ENCODE results near the gene CPE.

Gene CPE

DNA sequence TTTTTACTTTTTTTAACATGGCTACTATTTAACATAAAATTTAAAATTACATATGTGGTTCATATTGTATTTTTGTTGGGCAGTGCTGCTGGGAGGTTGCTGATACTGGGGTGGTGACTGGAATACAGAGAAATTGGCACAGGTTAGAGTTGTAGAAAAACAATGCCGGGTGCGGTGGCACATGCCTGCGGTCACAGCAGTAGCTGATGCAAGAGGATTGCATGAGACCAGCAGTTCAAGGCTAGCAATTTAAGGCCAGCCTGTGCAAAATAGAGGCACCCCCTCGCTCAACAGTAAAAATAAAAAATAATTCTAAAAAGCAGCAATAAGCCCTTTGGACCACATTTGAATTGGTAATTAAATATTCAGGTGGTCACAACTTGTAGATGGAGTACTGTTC, 11.8 kb upstream of the CPE start:
- DNase-seq: no peak

DNA sequence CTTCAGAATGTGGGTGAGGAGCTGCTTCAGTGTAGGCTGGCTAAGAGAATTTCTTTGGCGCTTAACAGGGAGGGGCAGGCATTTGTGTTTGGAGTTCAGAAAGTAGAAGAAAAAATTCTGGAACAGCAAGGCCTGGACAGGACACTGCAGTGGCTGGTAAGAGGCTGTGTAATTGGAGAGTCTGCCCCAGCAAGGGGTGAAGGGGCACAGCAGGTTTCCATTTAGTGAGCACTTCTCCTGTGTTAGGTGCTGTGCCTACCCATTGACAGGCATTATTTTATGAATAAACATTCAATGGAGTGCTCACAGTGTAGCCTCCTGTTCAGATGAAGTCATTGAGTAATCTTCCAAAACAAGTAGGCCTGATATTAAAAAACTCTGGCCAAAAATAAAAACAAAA, 10.7 kb upstream of the CPE start:
- DNase-seq: no peak

DNA sequence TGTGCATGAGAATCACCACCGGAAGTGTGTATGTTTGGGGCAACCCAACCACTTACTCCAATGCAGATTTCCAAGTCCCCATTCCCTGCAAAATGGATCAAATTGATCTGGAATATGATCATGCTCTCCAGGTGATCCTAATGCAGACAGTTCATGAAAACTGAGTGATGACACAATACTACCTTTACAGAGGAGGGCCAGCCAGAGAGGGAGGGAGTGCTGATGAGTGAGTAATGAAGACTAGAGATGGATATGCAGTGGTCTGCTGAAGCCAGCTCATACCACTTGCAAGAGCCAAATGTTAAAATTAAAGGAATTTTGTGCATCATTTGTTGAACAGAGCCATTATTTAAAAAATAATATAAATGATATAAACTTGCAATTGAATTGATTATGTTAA, 10.2 kb upstream of the CPE start:
- DNase-seq: no peak

DNA sequence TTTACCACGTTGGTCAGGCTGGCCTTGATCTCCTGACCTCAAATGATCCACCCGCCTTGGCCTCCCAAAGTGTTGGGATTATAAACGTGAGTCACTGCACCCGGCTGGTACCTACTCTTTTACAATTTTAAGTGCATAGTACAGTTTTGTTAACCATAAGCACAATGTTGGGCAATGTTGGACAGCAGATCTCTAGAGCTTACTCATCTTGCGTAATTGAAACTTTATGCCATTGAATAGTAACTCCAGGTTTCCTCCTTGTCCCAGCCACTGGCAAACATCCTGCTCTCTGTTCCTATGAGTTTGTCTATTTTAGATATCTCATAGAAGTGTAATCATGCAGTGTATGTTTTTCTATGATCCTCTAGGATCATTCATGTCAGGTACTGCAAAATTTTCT, 9.3 kb upstream of the CPE start:
- no peak for DNase-seq

DNA sequence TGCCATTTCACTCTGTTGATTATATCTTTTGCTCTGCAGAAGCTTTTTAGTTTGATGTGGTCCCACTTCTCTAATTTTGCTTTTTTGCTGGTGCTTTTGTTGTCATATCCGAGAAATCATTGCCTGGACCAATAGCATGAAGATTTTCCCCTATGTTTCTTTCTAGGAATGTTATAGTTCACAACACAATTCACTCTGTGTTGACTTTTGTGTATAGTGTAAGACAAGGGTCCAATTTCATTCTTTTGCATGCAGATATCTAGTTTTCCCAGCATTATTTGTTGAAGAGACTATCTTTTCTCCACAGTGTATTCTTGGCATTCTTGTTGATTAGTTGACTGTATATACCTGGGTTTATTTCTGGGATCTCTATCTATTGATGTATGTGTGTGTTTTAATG, 8.3 kb upstream of the CPE start:
- DNase-seq: no peak

DNA sequence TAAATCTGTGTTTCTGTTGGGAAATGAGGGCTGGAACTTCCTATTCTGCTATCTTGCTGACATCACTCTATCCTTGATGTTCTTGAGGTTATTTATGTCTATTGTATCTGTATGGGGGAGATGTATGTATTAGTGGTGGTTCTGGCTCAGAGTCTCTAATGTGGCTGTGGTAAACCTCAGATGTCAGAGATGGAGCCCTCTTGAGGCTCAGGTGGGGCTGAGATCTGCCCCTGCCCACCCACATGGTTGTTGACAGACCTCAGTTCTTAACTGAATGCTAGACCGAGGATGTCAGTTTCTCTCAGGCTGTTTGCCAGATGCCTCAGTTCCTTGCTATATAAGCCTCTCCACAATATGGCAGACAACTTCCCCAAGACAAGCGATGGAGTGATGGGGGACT, 3.3 kb upstream of the CPE start:
- no peak for DNase-seq

DNA sequence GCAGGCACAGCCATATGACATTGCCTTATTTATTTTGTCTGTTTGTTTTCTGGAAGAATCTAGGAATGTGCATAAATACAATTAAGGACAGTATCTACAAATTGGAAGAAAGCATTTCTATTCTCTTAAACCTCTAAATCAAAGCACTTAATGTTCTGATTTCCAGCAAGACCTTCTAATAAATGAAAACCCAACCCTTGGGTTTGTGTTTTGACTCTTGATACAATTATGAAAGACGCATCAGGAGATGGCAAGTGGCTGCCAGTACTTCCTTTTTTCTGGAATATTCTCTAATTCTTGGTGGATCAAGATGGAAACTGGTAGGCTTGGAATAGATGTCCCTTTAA, 437 bp upstream of the CPE start:
- no peak for DNase-seq

DNA sequence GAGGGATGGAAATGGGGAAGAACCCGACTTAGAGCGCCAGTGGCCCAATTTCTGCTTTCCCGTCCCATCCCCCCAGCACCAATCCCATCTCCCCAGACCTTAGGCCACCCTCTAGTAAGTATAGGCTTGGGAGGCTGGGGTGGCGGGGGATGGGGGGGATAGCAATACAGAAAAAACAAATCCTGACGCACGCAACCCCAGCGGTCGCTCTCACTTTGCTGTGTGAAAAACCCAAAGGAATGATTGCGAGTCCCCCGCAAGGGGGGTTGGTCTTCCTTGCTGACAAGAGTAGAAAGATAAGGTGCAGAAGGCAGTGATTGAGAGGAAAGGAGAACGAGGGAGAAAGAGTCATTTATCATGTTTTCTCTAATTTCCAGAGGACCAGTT, 863 bp downstream of the CPE start:
- DNase-seq: no peak

DNA sequence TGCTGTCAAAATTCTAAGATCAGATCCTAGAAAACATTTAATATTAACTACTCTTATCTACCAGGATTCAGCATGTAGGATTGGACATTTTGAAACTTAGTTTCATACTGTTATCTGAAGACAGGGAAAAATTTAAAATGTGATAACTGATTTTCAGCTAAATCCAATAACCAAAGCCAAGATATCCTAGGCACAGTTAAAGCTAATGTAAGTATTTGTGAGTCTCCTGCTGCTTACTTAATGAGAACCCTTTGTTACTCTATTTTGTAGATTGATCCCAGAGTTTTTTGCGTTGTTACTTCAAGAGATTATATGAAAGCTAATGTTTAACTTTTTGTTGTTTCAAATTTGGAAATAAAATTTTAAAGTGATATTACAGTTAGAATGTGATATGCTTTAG, 2.0 kb downstream of the CPE start:
- no peak for DNase-seq

DNA sequence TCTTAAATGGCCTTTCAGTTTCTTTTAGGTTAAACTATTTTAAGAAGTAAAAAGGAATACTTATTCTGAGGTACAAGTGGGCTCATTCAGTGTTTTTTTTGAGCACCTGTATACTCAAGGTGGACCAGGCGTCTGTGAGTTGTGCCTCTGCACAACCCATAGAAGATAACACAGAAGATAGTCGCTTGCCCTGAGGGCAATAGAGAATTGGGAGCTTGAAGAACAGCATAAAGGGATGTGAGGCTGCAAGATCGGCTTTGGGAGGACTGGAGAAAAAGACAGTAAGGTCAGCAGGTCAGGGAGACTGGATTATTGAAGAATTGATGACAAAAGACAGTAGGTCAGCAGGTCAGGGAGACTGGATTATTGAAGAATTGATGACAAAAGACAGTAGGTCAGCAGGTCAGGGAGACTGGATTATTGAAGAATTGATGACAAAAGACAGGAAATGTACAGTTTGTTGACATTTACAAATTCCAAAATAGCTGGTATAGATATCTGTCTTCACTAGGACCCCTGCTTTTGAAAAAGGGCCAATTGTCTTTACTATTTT, 3.1 kb downstream of the CPE start:
- DNase-seq: no peak

DNA sequence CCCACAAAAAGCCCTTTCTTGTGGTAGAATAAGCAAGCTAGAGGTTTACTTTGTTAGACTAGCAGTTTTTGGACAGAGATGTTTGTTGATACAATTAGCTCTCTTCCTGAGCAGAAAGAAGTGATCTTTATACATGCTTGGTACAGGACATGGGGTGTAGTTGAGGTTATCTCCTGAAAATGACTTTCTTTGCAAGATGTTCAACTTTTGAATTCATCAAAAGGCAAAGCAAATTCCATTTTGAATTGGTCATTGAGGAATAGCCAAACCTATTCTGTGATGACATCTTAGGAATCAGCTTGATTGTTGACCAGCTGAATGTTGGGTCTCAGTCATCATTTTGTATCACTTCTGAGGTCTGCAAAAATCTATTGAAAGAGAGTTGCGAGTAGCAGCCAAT, 3.8 kb downstream of the CPE start:
- no peak for DNase-seq

DNA sequence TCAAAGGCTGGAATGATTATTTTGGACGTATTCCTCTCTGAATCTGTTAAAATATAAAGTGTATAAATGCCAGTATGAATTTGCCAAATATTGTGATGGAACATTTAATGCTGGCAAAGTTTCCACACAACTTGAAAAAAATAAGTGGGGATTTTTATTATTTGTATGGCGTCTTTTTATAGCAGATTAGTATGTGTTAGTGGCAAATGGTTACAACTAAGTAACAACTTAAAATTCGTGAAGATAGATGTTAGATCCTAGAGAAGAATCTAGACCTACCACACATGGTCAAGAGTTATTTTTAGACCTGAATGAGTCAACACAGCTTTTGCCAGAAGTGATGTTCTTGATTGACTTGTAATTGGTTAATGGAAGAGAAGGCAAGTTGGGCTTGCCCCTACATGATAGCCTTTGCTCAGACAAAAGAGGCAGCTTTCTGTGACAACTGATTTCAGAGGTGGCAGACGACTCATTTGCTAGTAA, 4.8 kb downstream of the CPE start:
- peak; percentile 88 for DNase-seq

DNA sequence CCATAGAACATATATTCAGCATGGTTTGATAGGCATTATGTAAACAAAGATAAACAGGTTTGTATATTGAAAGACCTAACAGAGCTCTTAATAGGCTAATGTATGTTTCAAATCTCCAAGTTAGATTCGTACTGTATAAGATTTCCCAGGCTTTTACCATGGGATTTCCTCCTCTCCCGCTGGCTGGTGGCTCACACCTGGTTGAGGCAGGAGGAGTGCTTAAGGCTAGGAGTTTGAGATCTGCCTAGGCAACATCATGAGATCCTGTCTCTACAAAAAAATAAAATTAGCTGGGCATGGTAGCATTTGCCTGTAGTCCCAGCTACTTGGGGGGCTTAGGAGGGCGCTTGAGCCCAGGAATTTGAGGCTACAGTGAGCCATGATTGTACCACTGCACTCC, 5.4 kb downstream of the CPE start:
- no peak for DNase-seq

DNA sequence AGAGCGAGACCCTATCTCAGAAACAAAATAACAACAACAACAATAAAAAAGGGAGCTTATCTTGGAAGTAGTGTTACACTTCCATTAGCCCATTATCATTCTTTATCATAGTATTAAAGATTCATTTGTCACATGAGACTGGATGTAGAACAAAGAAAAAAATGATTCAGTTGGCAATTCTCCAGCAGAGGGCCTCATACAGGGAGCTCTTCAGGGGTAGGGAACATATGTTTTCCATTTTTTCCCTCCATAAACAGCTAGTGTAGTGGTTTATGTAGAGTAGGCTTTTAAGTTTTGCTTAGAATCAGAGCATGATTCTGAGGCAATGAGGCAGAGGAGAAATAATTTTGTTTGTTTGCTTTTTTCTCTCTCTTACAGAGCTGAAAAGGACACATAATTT, 5.8 kb downstream of the CPE start:
- no peak for DNase-seq

DNA sequence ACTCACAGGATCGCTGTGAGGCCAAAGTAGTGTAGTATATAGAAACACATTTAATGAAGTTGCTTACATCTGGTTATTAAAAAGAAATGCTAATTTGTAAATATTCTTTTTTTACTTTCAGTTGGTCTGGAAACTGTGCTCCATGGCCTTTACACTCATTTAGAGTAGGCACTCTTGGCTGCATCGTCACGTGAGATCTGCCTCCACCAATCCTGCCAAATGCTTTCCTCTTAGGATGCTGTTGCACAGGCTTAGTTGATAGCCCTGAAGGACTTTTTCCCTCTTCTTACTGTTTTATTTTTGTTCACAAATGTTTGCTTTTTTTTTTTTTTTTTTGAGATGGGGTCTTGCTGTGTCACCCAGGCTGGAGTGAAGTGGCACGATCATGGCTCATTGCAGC, 6.3 kb downstream of the CPE start:
- no peak for DNase-seq

DNA sequence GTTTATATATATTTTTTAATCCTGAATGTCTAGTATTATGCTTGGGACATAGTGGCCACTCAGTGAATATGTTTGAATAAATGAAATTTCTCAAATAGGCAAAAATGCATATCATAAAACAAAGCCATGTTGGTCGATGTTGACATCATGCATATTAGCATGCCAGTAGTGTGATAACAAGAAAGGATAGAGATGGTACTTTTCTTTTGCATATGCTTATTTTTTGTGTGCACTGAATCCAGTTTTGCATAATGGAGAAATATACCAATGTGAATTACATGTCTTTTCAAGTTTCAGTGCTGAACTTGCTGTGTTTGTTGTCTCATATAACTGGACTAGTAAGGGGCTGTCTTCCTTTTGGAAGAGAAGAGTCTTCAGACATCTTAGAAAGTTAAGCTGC, 7.5 kb downstream of the CPE start:
- DNase-seq: no peak

DNA sequence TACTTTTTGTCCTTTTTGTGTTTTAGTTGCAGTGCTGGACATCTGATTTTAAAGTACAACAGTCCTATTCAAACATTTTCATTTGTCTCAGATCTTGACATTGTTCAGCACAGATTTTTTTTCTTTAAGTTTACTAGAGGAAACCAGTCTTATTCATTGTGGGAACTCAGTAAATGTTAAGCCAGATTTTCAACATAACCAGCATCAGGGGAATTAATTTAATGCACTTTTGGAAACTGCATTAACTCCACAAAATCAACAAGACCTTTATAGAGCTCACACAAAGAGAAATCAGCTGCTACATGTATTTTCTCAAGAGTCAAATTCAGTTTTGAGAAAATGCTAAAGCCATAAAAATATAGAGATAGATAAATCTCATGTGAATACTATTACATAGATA, 9.9 kb downstream of the CPE start:
- peak; percentile 69 for DNase-seq

DNA sequence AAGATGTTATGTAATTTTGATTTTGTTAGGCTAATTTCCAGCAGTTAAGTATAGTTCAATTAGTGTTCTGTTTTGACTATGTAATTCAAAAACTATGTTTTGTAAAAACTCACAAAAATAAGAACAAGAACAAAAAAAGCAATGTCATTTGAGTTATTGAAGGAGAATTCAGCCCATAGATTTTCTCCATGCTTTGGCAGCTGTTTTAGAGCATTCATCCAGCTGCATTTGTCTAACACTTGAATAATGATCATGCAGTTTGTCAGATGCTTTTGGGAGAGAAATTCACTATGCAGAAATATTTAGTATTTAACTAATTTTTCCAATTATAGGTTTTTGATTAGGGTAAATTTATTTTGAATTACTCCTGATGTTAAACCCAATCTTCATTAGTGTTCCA, 14.2 kb downstream of the CPE start:
- DNase-seq: no peak

DNA sequence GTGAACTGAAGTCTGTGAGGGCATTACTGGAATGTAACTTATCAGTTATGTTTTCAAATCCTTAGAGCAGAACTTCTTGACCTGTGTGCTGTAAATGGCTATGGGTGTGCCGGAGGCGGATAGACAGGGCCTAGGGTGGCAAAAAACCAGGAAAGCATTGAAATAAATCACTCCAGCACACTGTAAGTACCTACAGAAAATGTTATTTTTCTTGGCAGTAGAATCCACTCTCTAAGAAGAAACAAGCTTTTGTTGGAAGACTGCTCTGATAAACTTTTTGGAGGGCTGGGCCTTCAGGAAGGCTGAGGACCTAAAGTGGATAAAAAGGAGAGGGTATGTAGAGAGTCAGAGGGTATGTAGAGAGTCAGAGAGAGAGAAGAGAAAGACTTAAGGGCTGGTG, 14.9 kb downstream of the CPE start:
- no peak for DNase-seq

DNA sequence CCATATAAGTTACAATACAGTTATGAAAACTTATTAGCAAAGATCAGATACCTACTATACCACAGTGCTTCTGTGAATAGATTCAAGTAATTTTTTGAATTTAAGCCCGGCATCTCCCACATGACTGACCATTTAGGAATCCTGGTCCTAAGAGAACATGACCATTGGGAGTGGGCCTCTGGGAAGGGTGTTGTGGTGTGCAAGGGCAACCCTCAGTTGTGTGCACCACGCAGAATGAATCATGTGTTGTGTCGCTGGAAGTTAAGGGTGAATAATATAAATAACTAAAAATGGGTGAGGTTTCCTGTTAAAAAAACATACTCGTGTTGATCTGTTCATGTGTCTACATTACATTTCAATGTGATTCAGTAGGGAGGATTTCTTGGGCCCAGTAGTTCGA, 15.5 kb downstream of the CPE start:
- DNase-seq: no peak

DNA sequence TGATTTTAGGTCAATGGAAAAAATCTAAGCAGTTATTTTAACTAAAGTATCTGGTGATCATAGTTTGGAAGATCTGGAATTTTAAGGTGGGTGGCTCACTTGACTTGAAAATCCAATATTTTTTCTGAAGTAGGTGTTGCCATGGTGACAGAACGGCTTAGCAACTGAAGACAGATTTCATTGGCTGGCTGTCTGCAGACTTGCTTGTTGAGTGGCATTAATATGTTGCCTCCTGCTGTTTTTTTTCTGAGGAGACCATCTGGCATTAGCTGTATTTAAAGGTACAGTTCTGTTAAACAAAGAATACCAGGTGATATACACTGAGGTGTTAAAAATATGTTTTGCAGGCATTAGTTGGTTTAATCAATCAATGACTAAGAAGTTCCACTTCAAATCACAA, 19.8 kb downstream of the CPE start:
- peak; percentile 94 for DNase-seq

DNA sequence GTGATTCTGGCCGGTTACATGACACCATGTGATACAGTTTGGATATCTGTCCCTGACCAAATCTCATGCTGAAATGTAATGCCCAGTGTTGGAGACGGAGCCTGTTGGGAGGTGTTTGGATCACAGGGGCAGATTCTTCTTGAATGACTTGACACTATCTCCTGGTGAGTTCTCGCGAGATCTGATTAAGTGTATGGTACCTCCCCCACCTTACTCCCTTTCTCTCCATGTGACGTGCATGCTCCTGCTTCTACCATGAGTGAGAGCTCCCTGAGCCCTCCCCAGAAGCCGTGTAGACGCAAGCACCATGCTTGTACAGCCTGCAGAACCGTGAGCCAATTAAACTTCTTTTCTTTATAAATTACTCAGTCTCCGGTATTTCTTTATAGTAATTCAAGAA, 23.6 kb downstream of the CPE start:
- DNase-seq: no peak

DNA sequence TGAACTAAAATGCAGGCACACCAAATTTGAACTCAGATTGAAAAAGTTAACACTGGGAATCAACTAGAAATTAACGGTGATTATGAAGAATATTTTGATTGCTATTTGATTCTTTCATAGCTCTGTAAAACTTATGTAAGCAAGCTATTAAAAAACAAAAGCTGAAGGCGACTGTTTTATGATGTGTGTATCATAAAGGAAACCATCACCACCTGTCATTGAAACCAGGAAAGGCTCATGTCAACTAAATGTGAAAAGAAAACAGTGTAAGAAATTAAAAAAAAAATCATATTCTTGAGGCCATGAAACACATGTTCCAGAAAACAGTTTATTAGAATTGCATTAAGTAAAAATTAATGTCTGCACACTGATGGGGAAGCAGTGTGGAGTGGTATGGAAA, 24.2 kb downstream of the CPE start:
- DNase-seq: no peak

DNA sequence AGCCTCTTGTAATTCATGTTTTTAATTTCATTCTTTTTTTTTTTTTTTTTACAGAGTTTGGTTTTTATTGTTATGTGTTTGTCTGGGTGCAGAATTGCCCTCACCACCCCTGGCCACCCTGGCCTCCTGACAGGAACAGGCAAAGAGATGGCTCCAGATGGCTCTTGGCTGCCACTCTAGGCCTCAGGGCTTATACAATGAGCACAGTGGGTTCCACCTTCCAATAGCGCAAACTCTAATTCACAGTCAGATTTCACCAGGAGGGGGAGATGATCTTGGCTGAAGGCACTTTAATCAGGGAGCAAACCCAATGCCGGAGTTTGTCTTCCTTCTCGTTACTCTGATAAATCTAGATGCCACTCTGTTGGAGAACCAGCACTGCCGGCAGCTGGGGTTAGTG, 24.8 kb downstream of the CPE start:
- no peak for DNase-seq

DNA sequence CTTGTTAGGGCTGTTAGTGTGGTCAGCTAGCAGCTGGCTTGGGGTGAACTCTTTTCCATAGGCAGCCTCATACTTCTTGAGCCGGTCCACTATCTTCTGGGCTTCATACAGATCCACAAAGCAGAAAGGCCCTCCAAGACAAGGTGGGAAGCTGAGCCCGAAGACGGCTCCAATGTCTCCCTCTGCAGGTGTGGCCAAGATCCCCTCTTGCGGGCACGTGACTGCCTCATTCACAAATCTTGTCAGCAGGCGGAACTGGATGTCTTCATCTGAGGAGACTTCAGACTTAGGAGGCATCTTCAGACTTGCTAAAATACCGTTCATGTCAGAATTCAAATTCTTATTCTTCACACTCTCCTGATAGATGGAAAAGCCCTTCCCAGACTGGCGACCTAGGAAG, 25.3 kb downstream of the CPE start:
- DNase-seq: no peak

DNA sequence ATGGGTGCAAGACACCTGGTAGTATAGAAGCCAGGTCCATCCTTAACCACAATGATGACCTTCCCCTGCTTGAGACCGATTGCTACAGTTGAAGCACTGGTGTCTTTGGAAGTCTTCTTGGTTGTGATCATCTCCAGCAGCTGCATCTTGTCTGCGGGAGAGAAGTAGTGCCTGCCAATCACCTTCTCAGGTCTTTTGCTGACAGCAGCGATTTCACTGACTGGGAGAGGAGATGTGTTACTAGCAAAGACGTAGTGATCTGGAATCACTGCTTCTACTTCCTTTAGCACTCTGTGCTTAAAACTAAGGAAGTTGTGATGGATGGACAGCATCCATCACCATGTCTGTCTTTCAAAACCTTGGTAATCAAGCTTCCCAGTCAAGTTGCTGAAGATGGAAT, 25.9 kb downstream of the CPE start:
- no peak for DNase-seq

Data from NCI-H1436 treated with DMSO at 0.1 percent for 48 hours (cell line).